Gastroesophageal sphincter (tissue), 4 donors: ENCODE data around the gene JMJD8. TPM values are rescaled to one million over a fixed set of nuclear protein-coding genes. Genes with fewer than 3 reads are reported as not detected.

Experiments used
- ATAC-seq: fragments of 150-250 bp; one replicate; pipeline ENCODE4 v1.9.1; 2016; ENCODE audit warnings: mild to moderate bottlenecking, moderate library complexity
- H3K27ac ChIP-seq, 4 donors: fragments of 200-600 bp; sonication (generic) in 3 of 4; 1 replicate in 3 of 4; 2 replicates in 1 of 4; pipeline ENCODE4 v1.5.1; 2016 to 2019
- H3K27me3 ChIP-seq: fragments of 200-600 bp; sonication (generic); one replicate; pipeline ENCODE4 v1.5.1; 2019
- H3K36me3 ChIP-seq, 2 donors: fragments of 200-600 bp; sonication (generic); one replicate each; pipeline ENCODE4 v1.5.1; 2019; ENCODE audit warnings: control low read depth in 1 of 2
- H3K4me1 ChIP-seq, 3 donors: fragments of 200-600 bp; sonication (generic); 1 replicate in 2 of 3; 2 replicates in 1 of 3; pipeline ENCODE4 v1.5.1; 2016 to 2019; ENCODE audit warnings: control low read depth in 2 of 3
- H3K4me3 ChIP-seq, 2 donors: fragments of 200-600 bp; sonication (generic); one replicate each; pipeline ENCODE4 v1.5.1; 2019; ENCODE audit warnings: mild to moderate bottlenecking in 1 of 2, moderate library complexity in 1 of 2
- H3K9me3 ChIP-seq, 3 donors: fragments of 200-600 bp; sonication (generic); one replicate each; pipeline ENCODE4 v1.5.1; 2017 to 2019; ENCODE audit warnings: control low read depth in 2 of 3
- CTCF ChIP-seq, 4 experiments: fragments of 200-600 bp in 2 of 4; fragments of 450-650 bp in 2 of 4; sonication (generic) in 1 of 4; IDR thresholded peaks; one replicate each; pipeline ENCODE4 v1.5.1; 2017 to 2019; ENCODE audit warnings: antibody characterized with exemption in 4 of 4, mild to moderate bottlenecking in 2 of 4, moderate library complexity in 2 of 4
- EP300 ChIP-seq: sonication (generic); formaldehyde crosslinking; IDR thresholded peaks from one replicate; pipeline ENCODE4 v1.6.1; 2017; ENCODE audit warnings: antibody characterized with exemption, mild to moderate bottlenecking
- POLR2A ChIP-seq, 2 donors: fragments of 450-650 bp; IDR thresholded peaks; one replicate each; pipeline ENCODE4 v1.6.1; 2017; ENCODE audit warnings: antibody characterized with exemption in 2 of 2, mild to moderate bottlenecking in 2 of 2, moderate library complexity in 1 of 2
- POLR2AphosphoS5 ChIP-seq: sonication (generic); formaldehyde crosslinking; IDR thresholded peaks from one replicate; pipeline ENCODE4 v1.6.1; 2017; ENCODE audit warnings: antibody characterized with exemption
- WGBS, 2 donors: methylation state at CpG; one replicate each; pipeline ENCODE4 v1.1.5; 2018; ENCODE audit warnings: low coverage in 1 of 2; 5-methylcytosine and 5-hydroxymethylcytosine counted together
- total RNA-seq, 4 donors: library from RNA; depleted of rRNA; stranded (reverse); fragments of >200 nt; gene quantifications; one replicate each; pipeline ENCODE4 v1.1.0, GENCODE V29; 2016

JMJD8 gene
- total RNA-seq, 4 donors from 2014 or later, result 70.2 to 109 (median 90.5) TPM

GRCh38 chr16:668519-669171 is 15.5 kb downstream of the JMJD8 start:
- no CpG with 5 or more reads among the region's 50 CpGs for WGBS, 2 donors
- H3K9me3 ChIP-seq, result no peaks in the 10 kb centered on the region
- H3K4me1 ChIP-seq, result peaks cover 0 to 31% (median 11%) of the 10 kb centered on the region in 3 donors
- no peak for ATAC-seq
- H3K27ac ChIP-seq, result peak overlapping the region; percentile 83 to 93 (median 91)
- TF ChIP-seq EP300 (no peak), CTCF (IDR thresholded peaks at IDR 0.05) (no peak), POLR2AphosphoS5 (no peak), POLR2A (IDR thresholded peaks at IDR 0.05) (no peak)
- no peaks in the 10 kb centered on the region for H3K27me3 ChIP-seq
- H3K36me3 ChIP-seq, result peaks cover 0 to 48% of the 10 kb centered on the region in 2 donors
- peak overlapping the region; percentile 76 to 97 for H3K4me3 ChIP-seq

- peak; percentile 98 for ATAC-seq
- H3K9me3 ChIP-seq, result no peaks in the 10 kb centered on the region
- TF ChIP-seq POLR2AphosphoS5 (peak; percentile 79), EP300 (no peak), POLR2A (IDR thresholded peaks at IDR 0.05) (peak; percentile 49 to 79), CTCF (IDR thresholded peaks at IDR 0.05) (peak in 3 of 4 experiments; percentile 95 to 99 (median 96))
- H3K27me3 ChIP-seq, result no peaks in the 10 kb centered on the region
- H3K36me3 ChIP-seq, result peaks cover 0 to 41% of the 10 kb centered on the region in 2 donors
- H3K4me3 ChIP-seq, result peak within 1 kb of the TSS; percentile 76 to 97
- H3K27ac ChIP-seq, result peak within 1 kb of the TSS; percentile 83 to 93 (median 91)
- H3K4me1 ChIP-seq, result peaks cover 0 to 31% (median 11%) of the 10 kb centered on the region in 3 donors
- WGBS, 2 donors, result 0% methylated on average over 2 of the region's 78 CpGs; no CpG with 5 or more reads in 1 of the 2 donors
Observed at GRCh38 chr16:667780-668518, 16.2 kb downstream of the JMJD8 start, which contains the start of gene RHOT2. Gene RHOT2 (plus strand): TSS chr16:668132. CDS start chr16:668200, 68 bp downstream.

DNA sequence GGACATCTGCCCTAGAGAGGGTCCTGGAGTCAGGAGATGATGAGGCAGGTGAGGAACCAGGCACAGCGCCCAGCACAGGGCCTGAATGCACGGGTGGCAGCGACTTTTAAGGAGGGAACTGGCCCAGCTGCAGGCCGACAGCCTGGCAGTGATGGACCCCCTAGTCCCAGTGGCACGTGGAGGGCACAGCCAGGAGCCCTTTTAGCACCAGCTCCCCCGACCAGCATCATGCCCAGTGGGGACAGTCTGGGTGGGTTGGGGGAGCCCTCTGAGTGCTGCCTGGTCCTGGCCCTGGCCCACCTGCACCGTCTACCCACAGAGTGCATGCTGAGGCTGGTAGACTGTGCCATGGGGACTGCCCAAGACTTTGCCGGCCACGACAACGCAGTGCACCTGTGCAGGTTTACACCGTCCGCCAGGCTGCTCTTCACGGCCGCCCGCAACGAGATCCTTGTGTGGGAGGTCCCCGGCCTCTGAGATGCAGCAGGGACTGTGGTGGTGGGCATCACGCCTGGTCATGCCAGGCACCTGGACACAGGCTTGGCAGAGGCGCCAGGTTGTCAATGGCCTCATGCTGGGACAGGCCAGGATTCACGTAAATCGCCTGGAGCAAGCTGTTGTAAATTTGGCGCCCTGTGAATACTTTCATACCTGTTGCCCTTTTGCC is 16.9 kb downstream of the JMJD8 start:
- peak overlapping the region in 1 of 2 donors; percentile 76 for H3K4me3 ChIP-seq
- peak overlapping the region in 3 of 4 donors; percentile 83 to 93 (median 90) for H3K27ac ChIP-seq
- H3K27me3 ChIP-seq, result no peaks in the 10 kb centered on the region
- peaks cover 0 to 34% of the 10 kb centered on the region in 2 donors for H3K36me3 ChIP-seq
- WGBS, 2 donors, result 68 to 80% methylated on average over 2 to 6 of the region's 22 CpGs
- no peak for ATAC-seq
- TF ChIP-seq POLR2AphosphoS5 (no peak), POLR2A (IDR thresholded peaks at IDR 0.05) (no peak), EP300 (no peak), CTCF (IDR thresholded peaks at IDR 0.05) (no peak)
- H3K4me1 ChIP-seq, result peaks cover 0 to 31% (median 11%) of the 10 kb centered on the region in 3 donors
- H3K9me3 ChIP-seq, result no peaks in the 10 kb centered on the region

- Histone ChIP-seq H3K9me3 (no peaks in the 10 kb centered on the region), H3K4me1 (peaks cover 0 to 34% (median 11%) of the 10 kb centered on the region in 3 donors), H3K4me3 (no peak overlapping the region), H3K36me3 (peaks cover 0 to 27% of the 10 kb centered on the region in 2 donors), H3K27ac (no peak overlapping the region), H3K27me3 (no peaks in the 10 kb centered on the region)
- no peak for ATAC-seq
- no CpG with 5 or more reads among the region's 13 CpGs for WGBS, 2 donors
- TF ChIP-seq POLR2AphosphoS5, result no peak
- TF ChIP-seq CTCF (IDR thresholded peaks at IDR 0.05), result no peak
- no peak for TF ChIP-seq POLR2A (IDR thresholded peaks at IDR 0.05)
- TF ChIP-seq EP300, result no peak
Observed at GRCh38 chr16:666572-666971, 17.6 kb downstream of the JMJD8 start.
